ENCODE data around the gene FNBP1.
"Not testable (repeated sequence)": the region's sequence is repeated elsewhere in the genome, so short reads cannot be mapped to it uniquely, and the experiment has no call there.

Gene FNBP1

DNA sequence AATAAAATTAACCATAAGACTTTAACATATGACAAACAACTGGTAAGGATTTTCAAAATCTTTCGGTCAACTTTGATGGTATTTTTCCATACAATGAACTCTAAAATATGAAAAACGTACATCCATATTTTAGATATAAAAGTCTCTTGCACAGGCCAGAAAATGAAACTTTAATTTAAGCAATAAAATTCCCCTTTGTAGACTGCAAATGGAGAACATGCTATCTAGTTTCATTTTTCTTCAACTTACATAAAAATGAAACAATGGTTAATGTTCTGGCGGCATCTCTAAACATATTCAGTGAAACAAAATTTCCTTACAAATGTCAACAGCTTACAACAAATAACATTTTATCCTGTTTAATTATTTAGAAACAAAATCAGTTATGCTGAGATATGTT lies 123.7 kb downstream of the FNBP1 start:
- no peak for DNase-seq (ENCODE audit: low spot score)

DNA sequence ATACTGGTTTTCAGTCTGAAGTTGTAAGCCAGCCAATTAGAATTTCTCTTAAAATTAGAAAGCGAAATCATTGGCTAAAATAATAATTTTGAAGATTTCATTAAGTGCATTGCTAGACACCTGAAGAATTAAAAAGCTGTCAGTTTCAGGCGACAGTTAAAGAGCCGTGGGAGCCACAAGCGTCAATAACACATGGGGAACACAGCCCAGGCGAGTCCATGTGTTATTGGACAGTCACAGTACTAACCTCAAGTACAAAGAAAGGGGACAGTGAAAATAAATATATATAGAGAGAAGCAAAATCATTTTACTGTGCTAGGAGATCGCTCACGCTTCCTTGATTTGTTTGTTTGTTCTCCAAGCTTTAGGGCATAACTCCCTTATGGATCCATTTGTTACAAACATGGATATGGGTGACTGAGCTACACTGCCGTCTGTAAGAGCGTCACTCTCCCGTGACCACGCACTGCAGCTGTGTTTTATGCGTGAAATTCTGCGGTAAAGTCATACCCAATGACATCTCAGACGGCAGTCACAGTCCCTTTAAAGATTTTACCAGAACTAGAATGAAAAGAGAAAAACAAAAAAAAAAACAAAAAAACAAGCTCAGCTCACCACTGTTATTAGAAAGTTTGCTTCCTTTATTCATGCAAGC lies 124.6 kb downstream of the FNBP1 start:
- no peak for DNase-seq (ENCODE audit: low spot score)

DNA sequence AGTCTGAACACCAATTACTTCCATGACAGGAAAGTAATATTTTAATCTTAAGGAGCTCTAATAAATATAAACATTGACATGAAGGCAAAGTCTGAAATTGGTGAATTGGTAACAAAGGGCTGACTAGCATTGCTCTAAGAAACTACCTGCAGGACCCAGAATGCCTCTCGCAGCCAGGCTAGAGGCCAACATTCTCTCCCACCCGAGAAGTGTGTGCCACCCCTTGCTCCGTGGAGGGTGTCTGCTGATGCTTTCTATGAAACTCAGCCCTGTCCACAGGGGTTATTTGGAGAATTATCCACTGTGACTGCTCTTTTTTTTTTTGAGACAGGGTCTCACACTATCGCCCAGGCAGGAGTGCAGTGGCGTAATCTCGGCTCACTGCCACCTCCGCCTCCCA lies 126.3 kb downstream of the FNBP1 start:
- no peak for DNase-seq (ENCODE audit: low spot score)

- no peak for DNase-seq (ENCODE audit: low spot score)
Measured at GRCh38 chr9:129914051-129914450, 128.9 kb downstream of the FNBP1 start.

- peak; percentile 85 for DNase-seq (ENCODE audit: low spot score)
Measured at GRCh38 chr9:129910628-129911567, 132.1 kb downstream of the FNBP1 start.

DNA sequence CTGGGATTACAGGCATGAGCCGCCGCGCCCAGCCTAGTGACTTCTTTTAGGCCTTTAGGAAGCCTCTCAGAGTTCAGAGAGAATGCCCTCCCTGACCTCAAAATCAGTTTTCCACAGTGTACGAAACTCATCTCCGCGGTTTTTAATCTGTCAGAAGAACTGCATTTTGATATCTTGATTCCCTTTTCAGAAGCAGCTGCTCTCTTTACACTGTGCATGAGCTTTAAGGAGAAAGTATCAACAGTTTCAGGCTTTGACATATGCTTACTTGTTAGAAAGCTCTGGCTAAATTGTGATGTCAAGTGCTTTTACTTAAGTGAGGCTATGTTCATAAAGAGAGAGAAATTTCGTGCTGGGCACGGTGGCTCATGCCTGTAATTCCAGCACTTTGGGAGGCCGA lies 133.1 kb downstream of the FNBP1 start:
- no peak for DNase-seq (ENCODE audit: low spot score)

GRCh38 chr9:129908906-129909305 lies 134.1 kb downstream of the FNBP1 start:
- DNase-seq (ENCODE audit: low spot score) = no peak

GRCh38 chr9:129907201-129907600 lies 135.8 kb downstream of the FNBP1 start:
- DNase-seq (ENCODE audit: low spot score) = no peak

- DNase-seq (ENCODE audit: low spot score) = no peak
Measured at GRCh38 chr9:129906298-129906697, 136.7 kb downstream of the FNBP1 start.

- no peak for DNase-seq (ENCODE audit: low spot score)
Measured at GRCh38 chr9:129904734-129905133, 138.3 kb downstream of the FNBP1 start.

- DNase-seq (ENCODE audit: low spot score) = no peak
Measured at GRCh38 chr9:129902740-129903134, 140.3 kb downstream of the FNBP1 start.

DNA sequence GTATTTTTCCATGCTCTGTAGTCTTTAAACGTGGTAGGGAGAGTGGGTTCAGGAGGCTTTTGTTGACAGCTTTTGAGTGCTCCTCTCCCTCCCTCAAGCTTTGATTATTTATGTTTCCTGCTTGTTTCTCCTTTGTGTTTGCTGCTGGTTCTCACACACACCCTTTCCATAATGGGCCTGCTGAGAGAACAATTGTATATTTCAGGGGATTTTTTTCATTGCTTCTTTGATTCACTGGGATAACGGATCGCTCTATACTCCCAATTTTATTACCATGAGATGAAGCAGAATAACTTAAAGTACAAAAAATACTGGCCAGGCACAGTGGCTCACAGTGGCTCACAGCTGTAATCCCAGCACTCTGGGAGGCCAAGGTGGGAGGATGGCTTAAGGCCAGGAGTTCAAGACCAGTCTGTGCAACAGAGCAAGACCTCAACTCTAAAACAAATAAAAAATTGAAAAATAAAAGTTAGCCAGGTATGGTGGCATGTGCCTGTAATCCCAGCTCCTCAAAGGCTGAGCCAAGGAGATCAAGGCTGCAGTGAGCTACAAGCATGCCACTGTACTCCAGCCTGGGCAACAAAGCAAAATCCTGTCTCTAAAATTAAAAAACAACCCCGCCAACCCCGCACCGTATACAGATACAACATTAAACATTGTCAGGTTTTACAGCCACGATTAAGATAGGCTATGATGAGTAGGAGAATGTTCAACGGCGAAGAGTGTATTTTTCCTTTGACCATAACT lies 140.8 kb downstream of the FNBP1 start:
- DNase-seq (ENCODE audit: low spot score) = no peak

GRCh38 chr9:129900263-129901027 lies 142.5 kb downstream of the FNBP1 start:
- DNase-seq (ENCODE audit: low spot score) = no peak

GRCh38 chr9:129899620-129900019 lies 143.4 kb downstream of the FNBP1 start:
- no peak for DNase-seq (ENCODE audit: low spot score)

DNA sequence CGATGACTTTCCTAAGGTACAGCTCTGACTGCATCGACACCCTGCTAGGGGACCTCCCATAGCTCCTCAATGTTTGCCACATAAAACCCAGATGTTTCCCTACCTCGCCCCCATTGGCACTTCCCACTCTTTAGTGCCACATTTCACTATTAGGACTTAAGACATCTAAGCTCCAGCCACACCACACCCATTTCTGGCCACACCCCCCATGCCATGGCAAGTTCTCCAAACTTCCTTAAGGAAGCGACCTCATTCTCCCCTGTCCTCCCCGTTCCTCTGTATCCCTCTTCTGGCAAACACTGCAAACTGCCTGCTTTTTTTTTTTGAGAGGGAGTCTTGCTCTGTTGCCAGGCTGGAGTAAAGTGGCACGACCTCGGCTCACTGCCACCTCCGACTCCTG lies 144.8 kb downstream of the FNBP1 start:
- peak; percentile 33 for DNase-seq (ENCODE audit: low spot score)

GRCh38 chr9:129897263-129897662 lies 145.7 kb downstream of the FNBP1 start:
- no peak for DNase-seq (ENCODE audit: low spot score)

- no peak for DNase-seq (ENCODE audit: low spot score)
Measured at GRCh38 chr9:129895376-129896268, 147.4 kb downstream of the FNBP1 start.

DNA sequence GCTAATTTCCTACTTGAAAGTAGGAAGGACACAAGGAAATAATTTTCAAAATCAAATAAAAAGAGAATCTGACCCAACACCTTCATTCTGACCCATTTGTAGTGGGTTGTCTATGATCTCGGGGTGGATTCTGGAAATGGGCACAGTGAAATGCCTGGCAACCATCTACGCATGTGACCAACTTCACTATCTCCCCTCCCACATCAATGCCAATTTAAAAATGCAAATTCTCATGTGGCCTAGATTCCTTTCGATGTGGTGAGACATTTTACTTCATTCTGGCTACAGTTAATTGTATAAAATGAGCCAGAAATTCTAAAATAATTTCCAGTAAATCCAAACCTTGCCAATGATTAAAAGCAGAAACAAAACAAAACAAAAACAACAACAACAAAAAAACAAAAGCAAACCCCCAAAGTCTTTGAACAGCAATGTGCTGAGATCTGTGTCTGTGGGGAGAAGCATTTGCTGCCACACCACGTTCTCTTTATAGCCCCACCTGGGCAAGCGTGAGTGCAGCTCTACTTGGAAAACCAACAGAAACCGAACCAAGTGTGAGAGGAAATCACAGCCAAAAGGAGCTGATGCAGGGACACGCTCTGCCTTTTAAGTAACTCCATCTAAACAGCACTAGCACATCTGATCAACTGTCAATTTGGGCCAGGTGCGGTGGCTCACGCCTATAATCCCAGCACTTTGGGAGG lies 148.7 kb downstream of the FNBP1 start:
- no peak for DNase-seq (ENCODE audit: low spot score)

DNA sequence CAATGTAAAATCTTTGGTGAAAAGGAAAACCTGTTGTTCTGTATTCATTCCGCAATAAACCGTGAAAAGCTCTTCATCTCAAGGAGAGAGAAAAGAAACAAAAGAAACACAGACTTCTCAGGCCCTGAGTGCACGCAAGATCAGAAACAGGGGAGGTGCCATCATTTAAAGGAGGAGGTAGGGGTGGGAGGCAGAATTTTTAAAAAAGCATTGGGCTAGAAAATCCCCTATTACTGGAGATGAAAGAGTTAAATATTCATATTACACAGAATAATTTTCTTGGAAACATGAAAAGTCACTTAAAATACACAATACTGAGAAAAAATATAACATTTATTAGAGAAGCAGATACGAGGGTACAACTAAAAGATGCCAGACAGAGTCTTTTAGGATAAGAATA lies 151.4 kb downstream of the FNBP1 start:
- DNase-seq (ENCODE audit: low spot score) = no peak

DNA sequence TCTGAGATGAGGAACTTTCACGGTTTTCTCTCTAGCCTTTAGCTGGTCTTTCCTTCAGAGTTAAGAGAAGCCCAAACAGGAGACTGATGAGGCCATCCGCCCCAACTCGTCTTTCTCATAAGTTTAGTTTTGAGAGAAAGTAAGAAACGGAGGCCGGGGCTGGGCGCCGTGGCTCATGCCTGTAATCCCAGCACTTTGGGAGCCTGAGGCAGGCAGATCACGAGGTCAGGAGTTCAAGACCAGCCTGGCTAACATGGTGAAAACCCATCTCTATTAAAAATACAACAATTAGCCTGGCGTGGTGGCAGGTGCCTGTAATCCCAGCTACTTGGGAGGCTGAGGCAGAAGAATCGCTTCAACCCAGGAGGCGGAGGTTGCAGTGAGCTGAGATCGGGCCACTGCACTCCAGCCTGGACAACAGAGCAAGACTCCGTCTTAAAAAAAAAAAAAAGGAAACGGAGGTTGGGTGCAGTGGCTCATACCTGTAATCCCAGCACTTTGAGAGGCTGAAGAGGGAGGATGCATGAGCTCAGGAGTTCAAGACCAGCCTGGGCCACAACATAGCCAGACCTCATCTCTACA lies 152.2 kb downstream of the FNBP1 start:
- DNase-seq (ENCODE audit: low spot score) = not testable (repeated sequence)

Measured in AG08396 (cell line).